PFSK-1 (cell line): ENCODE results near the gene CST9.

Experiments used
- FOXP2 ChIP-seq: optimal IDR thresholded peaks from 2 replicates; pipeline ENCODE3; 2011; ENCODE audit warnings: borderline replicate concordance, control low read depth, inconsistent platforms; ENCODE audit not compliant: insufficient read depth; ENCODE audit errors: extremely low read length, extremely low read depth
- POLR2AphosphoS5 ChIP-seq: IDR thresholded peaks from 2 replicates; pipeline ENCODE4 v1.6.1; 2012; ENCODE audit warnings: low read depth, mild to moderate bottlenecking, control low read depth, low read length, moderate library complexity
- REST ChIP-seq, 2 experiments: IDR thresholded peaks; 2 replicates each; pipeline versions ENCODE4 v1.6.1 to v1.8.0; 2011 to 2012; ENCODE audit warnings: low read depth in 2 of 2, low read length in 2 of 2, control low read depth in 1 of 2, inconsistent platforms in 1 of 2, mild to moderate bottlenecking in 1 of 2, moderate library complexity in 1 of 2; ENCODE audit not compliant: insufficient read depth in 1 of 2
- SIN3A ChIP-seq: IDR thresholded peaks from 2 replicates; pipeline ENCODE4 v1.6.1; 2012; ENCODE audit warnings: mild to moderate bottlenecking, low read length, moderate library complexity, borderline replicate concordance; ENCODE audit not compliant: insufficient read depth
- TAF1 ChIP-seq: IDR thresholded peaks from 2 replicates; pipeline ENCODE4 v1.6.1; 2012; ENCODE audit warnings: low read length, control low read depth, borderline replicate concordance; ENCODE audit not compliant: insufficient read depth

Gene CST9

GRCh38 chr20:23608251-23608846 lies 2.6 kb upstream of the CST9 start:
- TF ChIP-seq POLR2AphosphoS5 (no peak), SIN3A (no peak), REST (IDR thresholded peaks at IDR 0.05; ENCODE audit: insufficient read depth in 1 of 2, low read depth in 2 of 2, low read length in 2 of 2) (no peak), FOXP2 (no peak), TAF1 (no peak)

GRCh38 chr20:23607497-23608245 lies 2.0 kb upstream of the CST9 start:
- TF ChIP-seq POLR2AphosphoS5 (no peak), REST (IDR thresholded peaks at IDR 0.05; ENCODE audit: insufficient read depth in 1 of 2, low read depth in 2 of 2, low read length in 2 of 2) (no peak), TAF1 (no peak), SIN3A (no peak), FOXP2 (no peak)

DNA sequence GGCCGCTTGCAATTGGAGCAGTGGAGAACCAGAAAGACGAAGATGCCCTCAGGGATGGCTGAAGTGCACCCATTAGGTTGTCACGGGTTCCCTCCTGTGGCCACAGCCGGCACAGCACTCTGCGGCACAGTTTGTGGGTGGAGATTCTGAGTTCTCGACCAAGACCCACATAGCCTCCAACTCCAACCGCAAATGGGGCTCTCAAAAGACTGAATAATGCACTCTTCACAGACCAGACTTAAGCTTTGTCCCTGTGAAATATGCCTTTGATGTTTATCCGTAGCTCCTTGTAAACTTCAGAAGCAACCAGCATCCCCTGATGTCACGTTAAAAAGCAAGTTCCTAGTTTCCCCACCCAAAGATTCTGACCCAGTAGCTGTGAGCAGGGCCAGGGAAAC lies 934 bp upstream of the CST9 start:
- TF ChIP-seq REST (IDR thresholded peaks at IDR 0.05; ENCODE audit: insufficient read depth in 1 of 2, low read depth in 2 of 2, low read length in 2 of 2) (no peak), POLR2AphosphoS5 (no peak), TAF1 (no peak)

DNA sequence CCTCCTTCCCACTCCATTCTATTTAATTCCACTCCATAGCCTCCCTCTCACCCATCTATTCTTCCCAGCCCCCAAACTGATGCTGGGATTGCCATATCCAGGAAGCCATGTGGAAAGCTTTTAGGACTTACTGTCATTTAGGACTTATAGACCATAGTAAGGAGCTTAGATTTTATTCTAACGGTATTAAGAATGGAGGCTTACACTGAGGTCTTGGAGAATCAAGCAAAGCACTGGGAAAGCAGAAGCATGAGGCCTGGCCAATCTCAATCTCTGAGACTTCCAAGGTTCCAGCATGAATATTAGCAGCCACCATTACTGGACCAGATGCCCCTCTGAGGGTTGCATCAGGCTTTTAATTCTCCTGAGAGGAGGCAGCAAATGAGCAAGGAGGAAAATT lies 1.4 kb downstream of the CST9 start:
- TF ChIP-seq POLR2AphosphoS5 (no peak), REST (IDR thresholded peaks at IDR 0.05; ENCODE audit: insufficient read depth in 1 of 2, low read depth in 2 of 2, low read length in 2 of 2) (no peak), SIN3A (no peak), TAF1 (no peak), FOXP2 (no peak)
